Lower leg skin (tissue), 4 donors: ENCODE results near the gene CFAP20DC. TPM values are rescaled to one million over a fixed set of nuclear protein-coding genes. Genes with fewer than 3 reads are reported as not detected.
"Not testable (repeated sequence)": the region's sequence is repeated elsewhere in the genome, so short reads cannot be mapped to it uniquely, and the experiment has no call there.

ENCODE experiments used
- DNase-seq, 2 donors: peaks; one replicate each; pipeline ENCODE4 v3.0.0-alpha.2; 2019; ENCODE audit warnings: low spot score in 2 of 2
- H3K4me3 ChIP-seq: fragments of 200-600 bp; sonication (generic); 2 replicates; pipeline ENCODE4 v1.5.1; 2017; ENCODE audit warnings: mild to moderate bottlenecking, low read depth; ENCODE audit not compliant: poor library complexity, severe bottlenecking
- CTCF ChIP-seq, 3 donors: fragments of 450-650 bp; IDR thresholded peaks; one replicate each; pipeline ENCODE4 v1.5.1; 2016; ENCODE audit warnings: antibody characterized with exemption in 3 of 3, mild to moderate bottlenecking in 3 of 3, moderate library complexity in 2 of 3
- POLR2A ChIP-seq, 2 donors: fragments of 450-650 bp; IDR thresholded peaks; one replicate each; pipeline ENCODE4 v1.6.1; 2016 to 2017; ENCODE audit warnings: antibody characterized with exemption in 2 of 2, mild to moderate bottlenecking in 1 of 2, moderate library complexity in 1 of 2
- WGBS, 2 donors: methylation state at CpG; one replicate each; pipeline ENCODE4 v1.1.5; 2018; 5-methylcytosine and 5-hydroxymethylcytosine counted together
- intact Hi-C: fragments of 100-400 bp; cut with DNase I; formaldehyde crosslinking; loops from one replicate; pipeline ENCODE4 v1.15.0; 2023; ENCODE audit warnings: low total_unique reads
- total RNA-seq, 4 donors: library from RNA; depleted of rRNA; stranded (reverse); fragments of >200 nt; gene quantifications; one replicate each; pipeline ENCODE4 v1.1.0, GENCODE V29; 2016

Gene CFAP20DC
- total RNA-seq, 4 donors from 2014 or later, result 0.11 to 0.94 (median 0.39) TPM

GRCh38 chr3:58713715-58714401 is 336.0 kb downstream of the CFAP20DC start:
- WGBS, 2 donors, result 85 to 86% methylated on average over 3 of the region's 3 CpGs
- no peak for DNase-seq
- intact Hi-C loops, result no loop called here
- no peak for TF ChIP-seq POLR2A (IDR thresholded peaks at IDR 0.05)
- no peak for TF ChIP-seq CTCF (IDR thresholded peaks at IDR 0.05)
- no peak overlapping the region for H3K4me3 ChIP-seq

- TF ChIP-seq POLR2A (IDR thresholded peaks at IDR 0.05), result no peak
- DNase-seq, result no peak
- 73 to 78% methylated on average over 8 of the region's 8 CpGs for WGBS, 2 donors
- H3K4me3 ChIP-seq, result no peak overlapping the region
- intact Hi-C loops, result no loop called here
Observed at GRCh38 chr3:58711871-58712270, 338.0 kb downstream of the CFAP20DC start.

- intact Hi-C loops, H3K4me3 ChIP-seq, DNase-seq: not testable (repeated sequence)
- WGBS, 2 donors, result 83 to 84% methylated on average over 3 of the region's 3 CpGs
Observed at GRCh38 chr3:58708983-58709382, 340.8 kb downstream of the CFAP20DC start.

GRCh38 chr3:58708116-58708791 is 341.6 kb downstream of the CFAP20DC start:
- no peak for DNase-seq
- intact Hi-C loops, result no loop called here
- H3K4me3 ChIP-seq, result no peak overlapping the region
- TF ChIP-seq CTCF (IDR thresholded peaks at IDR 0.05) (no peak), POLR2A (IDR thresholded peaks at IDR 0.05) (no peak)
- WGBS, 2 donors, result 71 to 76% methylated on average over 3 of the region's 3 CpGs

- H3K4me3 ChIP-seq, result no peak overlapping the region
- DNase-seq, result no peak
- no peak for TF ChIP-seq CTCF (IDR thresholded peaks at IDR 0.05)
- TF ChIP-seq POLR2A (IDR thresholded peaks at IDR 0.05), result no peak
- intact Hi-C loops, result no loop called here
- WGBS, 2 donors, result 78 to 82% methylated on average over 3 of the region's 3 CpGs
Observed at GRCh38 chr3:58707390-58707930, 342.4 kb downstream of the CFAP20DC start.

GRCh38 chr3:58706395-58707167 is 343.2 kb downstream of the CFAP20DC start:
- no peak overlapping the region for H3K4me3 ChIP-seq
- TF ChIP-seq POLR2A (IDR thresholded peaks at IDR 0.05) (no peak), CTCF (IDR thresholded peaks at IDR 0.05) (no peak)
- 73 to 76% methylated on average over 2 of the region's 2 CpGs for WGBS, 2 donors
- intact Hi-C loops, result no loop called here
- no peak for DNase-seq
